ENCODE results near the gene CTNND2.

DNA sequence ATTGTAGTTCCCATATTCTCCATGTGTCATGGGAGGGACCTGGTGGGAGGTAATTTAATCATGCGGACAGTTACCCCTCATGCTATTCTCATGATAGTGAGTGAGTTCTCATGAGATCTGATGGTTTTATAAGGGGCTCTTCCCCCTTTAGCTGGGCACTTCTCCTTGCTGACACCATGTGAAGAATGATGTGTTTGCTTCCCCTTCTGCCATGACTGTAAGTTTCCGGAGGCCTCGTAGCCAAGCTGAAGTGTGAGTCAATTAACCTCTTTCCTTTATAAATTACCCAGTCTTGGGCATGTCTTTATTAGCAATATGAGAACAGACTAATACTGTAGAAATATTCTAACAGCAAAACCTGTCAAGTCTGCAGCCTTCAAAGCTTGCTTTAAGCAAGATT lies 293.2 kb downstream of the CTNND2 start:
- TF ChIP-seq CTCF (conservative IDR thresholded peaks at IDR 0.05 in 1 of 2, IDR thresholded peaks at IDR 0.05 in 1 of 2; ENCODE audit: extremely low read depth in 1 of 2, insufficient read depth in 1 of 2, low read depth in 1 of 2, low read length in 2 of 2) (no peak), EZH2 (IDR thresholded peaks at IDR 0.05; ENCODE audit: borderline replicate concordance, low read length) (no peak)
